Uterus (tissue), 4 donors: Measurements from ENCODE around the gene PIK3CB. TPM values are rescaled to one million over a fixed set of nuclear protein-coding genes. Genes with fewer than 3 reads are reported as not detected.

Experiments
- DNase-seq, 2 donors: peaks; one replicate each; pipeline ENCODE4 v3.0.0-alpha.2; 2019 to 2020
- H3K27ac ChIP-seq, 2 donors: fragments of 200-600 bp; sonication (generic); 1 replicate in 1 of 2; 2 replicates in 1 of 2; pipeline ENCODE4 v1.5.1; 2016 to 2018
- H3K27me3 ChIP-seq, 2 donors: fragments of 200-600 bp; sonication (generic); one replicate each; pipeline ENCODE4 v1.5.1; 2018 to 2019; ENCODE audit warnings: control low read depth in 1 of 2
- H3K36me3 ChIP-seq, 2 donors: fragments of 200-600 bp; sonication (generic); one replicate each; pipeline ENCODE4 v1.5.1; 2019; ENCODE audit warnings: control low read depth in 1 of 2
- H3K4me1 ChIP-seq, 2 donors: fragments of 200-600 bp; sonication (generic); one replicate each; pipeline ENCODE4 v1.5.1; 2018 to 2019; ENCODE audit warnings: control low read depth in 1 of 2
- H3K4me3 ChIP-seq, 2 donors: fragments of 200-600 bp; sonication (generic); 1 replicate in 1 of 2; 2 replicates in 1 of 2; pipeline ENCODE4 v1.5.1; 2018 to 2019; ENCODE audit warnings: mild to moderate bottlenecking in 1 of 2
- H3K9me3 ChIP-seq, 2 donors: fragments of 200-600 bp; sonication (generic); one replicate each; pipeline ENCODE4 v1.5.1; 2019; ENCODE audit warnings: control low read depth in 1 of 2
- CTCF ChIP-seq, 4 experiments: fragments of 200-600 bp in 2 of 4; fragments of 450-650 bp in 2 of 4; sonication (generic) in 2 of 4; IDR thresholded peaks; one replicate each; pipeline ENCODE4 v1.5.1; 2016 to 2019; ENCODE audit warnings: antibody characterized with exemption in 4 of 4, mild to moderate bottlenecking in 2 of 4, moderate library complexity in 1 of 4
- POLR2A ChIP-seq, 2 donors: fragments of 450-650 bp; IDR thresholded peaks; one replicate each; pipeline ENCODE4 v1.6.1; 2016; ENCODE audit warnings: antibody characterized with exemption in 2 of 2, mild to moderate bottlenecking in 1 of 2, moderate library complexity in 1 of 2
- intact Hi-C: fragments of 100-400 bp; cut with DNase I; formaldehyde crosslinking; loops from one replicate; pipeline ENCODE4 v1.15.1; 2023; ENCODE audit warnings: low total_unique reads
- total RNA-seq, 4 donors: library from RNA; depleted of rRNA in 3 of 4; stranded (reverse); fragments of >200 nt in 3 of 4; gene quantifications; one replicate each; pipeline versions ENCODE4 v1.1.0 to v1.2.4, GENCODE V29; 2014 to 2023
- donor health status: DM: yes; HTN: yes; CAD: no.

Gene PIK3CB
- total RNA-seq, 4 donors from 2014 or later, result 5.6 to 37.5 (median 17.0) TPM

- no peaks in the 10 kb centered on the region for H3K27me3 ChIP-seq
- no peak for DNase-seq
- H3K4me3 ChIP-seq, result no peak overlapping the region
- H3K4me1 ChIP-seq, result no peaks in the 10 kb centered on the region
- TF ChIP-seq CTCF (IDR thresholded peaks at IDR 0.05) (no peak), POLR2A (IDR thresholded peaks at IDR 0.05) (no peak)
- intact Hi-C loops, result no loop called here
- H3K36me3 ChIP-seq, result no peaks in the 10 kb centered on the region
- peaks cover 0 to 16% of the 10 kb centered on the region in 2 donors for H3K9me3 ChIP-seq
- H3K27ac ChIP-seq, result no peak overlapping the region
Measured at GRCh38 chr3:138675393-138675792, 159.3 kb downstream of the PIK3CB start.

- intact Hi-C loops, result no loop called here
- H3K4me3 ChIP-seq, result no peak overlapping the region
- no peaks in the 10 kb centered on the region for H3K36me3 ChIP-seq
- H3K4me1 ChIP-seq, result no peaks in the 10 kb centered on the region
- TF ChIP-seq POLR2A (IDR thresholded peaks at IDR 0.05) (no peak), CTCF (IDR thresholded peaks at IDR 0.05) (no peak)
- no peaks in the 10 kb centered on the region for H3K27me3 ChIP-seq
- no peak overlapping the region for H3K27ac ChIP-seq
- H3K9me3 ChIP-seq, result peaks cover 0 to 16% of the 10 kb centered on the region in 2 donors
- DNase-seq, result no peak
Measured at GRCh38 chr3:138673641-138674530, 160.8 kb downstream of the PIK3CB start.

GRCh38 chr3:138670407-138670806 is 164.3 kb downstream of the PIK3CB start:
- intact Hi-C loops, result no loop called here
- H3K36me3 ChIP-seq, result no peaks in the 10 kb centered on the region
- H3K27ac ChIP-seq, result no peak overlapping the region
- no peak overlapping the region for H3K4me3 ChIP-seq
- no peaks in the 10 kb centered on the region for H3K4me1 ChIP-seq
- H3K9me3 ChIP-seq, result peaks cover 0 to 8% of the 10 kb centered on the region in 2 donors
- DNase-seq, result no peak
- H3K27me3 ChIP-seq, result no peaks in the 10 kb centered on the region
- TF ChIP-seq CTCF (IDR thresholded peaks at IDR 0.05) (no peak), POLR2A (IDR thresholded peaks at IDR 0.05) (no peak)

- Histone ChIP-seq H3K9me3 (no peaks in the 10 kb centered on the region), H3K36me3 (no peaks in the 10 kb centered on the region), H3K27me3 (no peaks in the 10 kb centered on the region), H3K4me3 (no peak overlapping the region), H3K27ac (no peak overlapping the region), H3K4me1 (no peaks in the 10 kb centered on the region)
- DNase-seq, result no peak
- intact Hi-C loops, result no loop called here
- no peak for TF ChIP-seq POLR2A (IDR thresholded peaks at IDR 0.05)
- no peak for TF ChIP-seq CTCF (IDR thresholded peaks at IDR 0.05)
Measured at GRCh38 chr3:138668107-138668506, 166.6 kb downstream of the PIK3CB start.

- Histone ChIP-seq H3K4me3 (no peak overlapping the region), H3K9me3 (no peaks in the 10 kb centered on the region), H3K4me1 (no peaks in the 10 kb centered on the region), H3K36me3 (no peaks in the 10 kb centered on the region), H3K27me3 (no peaks in the 10 kb centered on the region), H3K27ac (no peak overlapping the region)
- DNase-seq, result no peak
- intact Hi-C loops, result no loop called here
- TF ChIP-seq CTCF (IDR thresholded peaks at IDR 0.05) (no peak), POLR2A (IDR thresholded peaks at IDR 0.05) (no peak)
Measured at GRCh38 chr3:138657508-138657907, 177.2 kb downstream of the PIK3CB start.
